ENCODE measurements around the gene HARS1. TPM values are rescaled to one million over a fixed set of nuclear protein-coding genes. Genes with fewer than 3 reads are reported as not detected.
"Not testable (repeated sequence)": the region's sequence is repeated elsewhere in the genome, so short reads cannot be mapped to it uniquely, and the experiment has no call there.

The HARS1 gene
- total and polyA plus RNA-seq, 8 donors, result 24.7 to 47.8 (median 32.7) TPM

GRCh38 chr5:140639148-140639981 is 51.8 kb downstream of the HARS1 start, which contains the start of gene TMCO6:
TSS of gene TMCO6 (plus strand) at chr5:140639451. CDS start at chr5:140639528, 77 bp downstream.
- Histone ChIP-seq H3K27ac (peak within 1 kb of the TSS; percentile 60 to 79 (median 71)), H3K9me3 (no peaks in the 10 kb centered on the region), H3K36me3 (peaks cover 0 to 16% (median 0%) of the 10 kb centered on the region in 3 donors), H3K4me1 (peaks cover 0 to 7% (median 0%) of the 10 kb centered on the region in 3 donors), H3K27me3 (no peaks in the 10 kb centered on the region), H3K4me3 (peak within 1 kb of the TSS; percentile 68 to 93 (median 76))
- intact Hi-C loops (cut with DNase I), result loop anchor here in 2 of 3 donors (10.0 kb wide), 2 partner anchors 75 to 275 kb away; partner anchors contain the start of genes APBB3 (in 1 of the 2), SLC35A4 (in 1 of the 2) and SLC4A9 (in 1 of the 2)
- ATAC-seq (peak; percentile 98 to 99 (median 98)), FAIRE-seq (no peak), DNase-seq (peak; percentile 96 to 98 (median 98))
- peak; percentile 35 to 63 (median 44) for TF ChIP-seq CTCF (IDR thresholded peaks at IDR 0.05)
- WGBS, 2 donors, result 0% methylated on average over 45 to 63 of the region's 63 CpGs

- Histone ChIP-seq H3K27ac (peak overlapping the region; percentile 56 to 79 (median 71)), H3K4me3 (peak overlapping the region in 3 of 4 donors; percentile 75 to 93 (median 76)), H3K36me3 (peaks cover 0 to 11% (median 0%) of the 10 kb centered on the region in 3 donors)
- not testable (repeated sequence) for H3K4me1 ChIP-seq, H3K9me3 ChIP-seq, FAIRE-seq, H3K27me3 ChIP-seq, DNase-seq, ATAC-seq
- WGBS, 2 donors, result 5 to 6% methylated on average over 9 of the region's 9 CpGs
- intact Hi-C loops (cut with DNase I), result loop anchor here in 2 of 3 donors (10.0 kb wide), 2 partner anchors 74 to 274 kb away; partner anchors contain the start of genes APBB3 (in 1 of the 2), SLC35A4 (in 1 of the 2) and SLC4A9 (in 1 of the 2)
Observed at GRCh38 chr5:140638898-140639147, 52.3 kb downstream of the HARS1 start.

GRCh38 chr5:140637371-140638100 is 53.6 kb downstream of the HARS1 start:
- intact Hi-C loops (cut with DNase I), result loop anchor here in 2 of 3 donors (10.0 kb wide), 2 partner anchors 73 to 273 kb away; partner anchors contain the start of genes APBB3 (in 1 of the 2), SLC35A4 (in 1 of the 2) and SLC4A9 (in 1 of the 2)
- peaks cover 0 to 15% (median 0%) of the 10 kb centered on the region in 3 donors for H3K4me1 ChIP-seq
- ATAC-seq (no peak), FAIRE-seq (no peak), DNase-seq (no peak)
- H3K4me3 ChIP-seq, result no peak overlapping the region
- no peak overlapping the region for H3K27ac ChIP-seq
- WGBS, 2 donors, result 77 to 83% methylated on average over 10 of the region's 10 CpGs
- no peaks in the 10 kb centered on the region for H3K36me3 ChIP-seq
- no peaks in the 10 kb centered on the region for H3K27me3 ChIP-seq
- no peak for TF ChIP-seq CTCF (IDR thresholded peaks at IDR 0.05)
- H3K9me3 ChIP-seq, result no peaks in the 10 kb centered on the region

GRCh38 chr5:140635291-140636257 is 55.6 kb downstream of the HARS1 start:
- Histone ChIP-seq H3K4me1 (peaks cover 0 to 15% (median 0%) of the 10 kb centered on the region in 3 donors), H3K27me3 (no peaks in the 10 kb centered on the region), H3K9me3 (no peaks in the 10 kb centered on the region), H3K36me3 (no peaks in the 10 kb centered on the region), H3K27ac (no peak overlapping the region), H3K4me3 (no peak overlapping the region)
- DNase-seq (no peak), ATAC-seq (no peak), FAIRE-seq (no peak)
- 76 to 84% methylated on average over 8 of the region's 8 CpGs for WGBS, 2 donors
- no peak for TF ChIP-seq CTCF (IDR thresholded peaks at IDR 0.05)
- intact Hi-C loops (cut with DNase I), result loop anchor here in 2 of 3 donors (10.0 kb wide), 2 partner anchors 71 to 271 kb away; partner anchors contain the start of genes APBB3 (in 1 of the 2), SLC35A4 (in 1 of the 2) and SLC4A9 (in 1 of the 2)
